ENCODE data around the gene PPARD.

GRCh38 chr6:35402136-35402855, 59.9 kb downstream of the PPARD start:
- TF ChIP-seq CTCF (conservative IDR thresholded peaks at IDR 0.05; ENCODE audit: low read length) = no peak
- no peak for TF ChIP-seq EZH2phosphoT487 (IDR thresholded peaks at IDR 0.05; ENCODE audit: borderline replicate concordance)
